HepG2 (cell line): Measurements from ENCODE around the gene AKAP6. TPM values are rescaled to one million over a fixed set of nuclear protein-coding genes. Genes with fewer than 3 reads are reported as not detected.

Experiments used
- ATAC-seq: fragments of 200-7000 bp; cut with Tn5 transposase; 3 replicates; pipeline ENCODE4 v1.9.1; 2020; ENCODE audit warnings: mild to moderate bottlenecking, moderate library complexity
- BruUV-seq: library from RNA; stranded (reverse); fragments of 400-500 nt; replicated peaks from 2 replicates; lab custom pipeline; 2021; lab: Mats Ljungman, UMichigan
- CTCF ChIA-PET: fragments of 300-600 bp; formaldehyde crosslinking; extraction: SDS; loops from one replicate; lab custom pipeline; 2021; ENCODE audit warnings: low total read pairs, inconsistent platforms, low intra/inter-chr PET ratio; lab: Yijun Ruan, JAX
- POLR2A ChIA-PET: fragments of 350-600 bp; sonication (Branson Sonifier 250); formaldehyde crosslinking; loops from one replicate; lab custom pipeline; 2020; ENCODE audit warnings: antibody characterized with exemption, inconsistent platforms; lab: Yijun Ruan, JAX
- DNase-seq: peaks from one replicate; pipeline ENCODE4 v3.0.0-alpha.2; 2015; ENCODE audit warnings: low spot score
- FAIRE-seq: peaks from 3 replicates; lab custom pipeline; 2011; peaks lifted over from hg19 to GRCh38; lab: Jason Lieb, UNC
- H2AFZ ChIP-seq: one replicate; pipeline ENCODE4 v1.6.1; 2011; ENCODE audit warnings: low read length, inconsistent platforms
- H3K27ac ChIP-seq: fragments of 300-600 bp; 3 replicates; pipeline ENCODE4 v1.8.0; 2011; ENCODE audit warnings: mixed run types, mild to moderate bottlenecking, mixed read lengths, low read length, inconsistent platforms; ENCODE audit not compliant: insufficient read depth; ENCODE audit errors: extremely low read length
- H3K27me3 ChIP-seq, 2 experiments: fragments of 200-600 bp in 1 of 2; 2 replicates in 1 of 2; 3 replicates in 1 of 2; pipeline versions ENCODE4 v1.6.0 to v1.8.0; 2011; ENCODE audit warnings: low read length in 2 of 2, mild to moderate bottlenecking in 2 of 2, moderate library complexity in 2 of 2, inconsistent platforms in 1 of 2; ENCODE audit not compliant: insufficient read depth in 2 of 2, control insufficient read depth in 1 of 2
- H3K36me3 ChIP-seq, 2 experiments: fragments of 200-600 bp in 1 of 2; replicated peaks in 1 of 2; 2 replicates in 1 of 2; 3 replicates in 1 of 2; pipeline versions ENCODE4 v1.5.1 to v1.8.0; 2011; ENCODE audit warnings: low read length in 2 of 2, inconsistent platforms in 1 of 2; ENCODE audit not compliant: insufficient read depth in 2 of 2, control insufficient read depth in 1 of 2
- H3K4me1 ChIP-seq: 2 replicates; pipeline ENCODE4 v1.5.1; 2012; ENCODE audit warnings: low read length, inconsistent platforms; ENCODE audit not compliant: insufficient read depth
- H3K4me2 ChIP-seq: 2 replicates; pipeline ENCODE4 v1.6.0; 2011; ENCODE audit warnings: low read depth, low read length, inconsistent platforms
- H3K4me3 ChIP-seq, 3 experiments: fragments of 200-600 bp in 1 of 3; sonication (generic), shearing (Covaris generic) in 1 of 3; replicated peaks in 1 of 3; 2 replicates each; pipeline ENCODE4 v1.5.1; 2011 to 2016; ENCODE audit warnings: low read length in 3 of 3, inconsistent platforms in 2 of 3, low read depth in 2 of 3, mild to moderate bottlenecking in 2 of 3, control low read depth in 1 of 3, mixed read lengths in 1 of 3; ENCODE audit not compliant: insufficient read depth in 1 of 3
- H3K79me2 ChIP-seq: one replicate; pipeline ENCODE4 v1.6.1; 2011; ENCODE audit warnings: low read length, inconsistent platforms; ENCODE audit not compliant: insufficient read depth
- H3K9ac ChIP-seq: 2 replicates; pipeline ENCODE4 v1.6.0; 2011; ENCODE audit warnings: mild to moderate bottlenecking, low read depth, low read length, inconsistent platforms; ENCODE audit not compliant: insufficient read depth
- H3K9me3 ChIP-seq: 2 replicates; pipeline ENCODE4 v1.5.1; 2012; ENCODE audit warnings: mild to moderate bottlenecking, low read length
- H4K20me1 ChIP-seq: 2 replicates; pipeline ENCODE4 v1.6.0; 2011; ENCODE audit warnings: inconsistent platforms, mild to moderate bottlenecking, low read length, moderate library complexity; ENCODE audit not compliant: insufficient read depth
- HBP1 ChIP-seq: IDR thresholded peaks from 2 replicates; pipeline ENCODE4 v1.6.1; 2016; ENCODE audit warnings: low read depth, control low read depth
- HMG20B ChIP-seq: conservative IDR thresholded peaks from 2 replicates; pipeline ENCODE4 v1.6.1; 2016; ENCODE audit warnings: missing genetic modification reagents, missing compliant biosample characterization
- JUNB ChIP-seq: sonication (generic); formaldehyde crosslinking; IDR thresholded peaks from 2 replicates; pipeline ENCODE4 v1.8.0; 2022; ENCODE audit warnings: missing genetic modification reagents, mild to moderate bottlenecking, borderline replicate concordance
- MAFF ChIP-seq: IDR thresholded peaks from 2 replicates; pipeline ENCODE4 v1.6.1; 2011; ENCODE audit warnings: low read depth, low read length, improper control_type of control experiment
- MAFK ChIP-seq, 2 experiments: IDR thresholded peaks in 1 of 2; conservative IDR thresholded peaks in 1 of 2; 2 replicates each; pipeline ENCODE4 v1.6.1; 2011; ENCODE audit warnings: improper control_type of control experiment in 2 of 2, low read length in 2 of 2
- MYC ChIP-seq: sonication (generic); formaldehyde crosslinking; IDR thresholded peaks from 2 replicates; pipeline ENCODE4 v1.9.0; 2021; ENCODE audit warnings: missing genetic modification reagents, borderline replicate concordance
- PAF1 ChIP-seq: IDR thresholded peaks from 2 replicates; pipeline ENCODE4 v1.6.1; 2016; ENCODE audit warnings: missing genetic modification reagents, missing compliant biosample characterization
- POLR2AphosphoS5 ChIP-seq: IDR thresholded peaks from 2 replicates; pipeline ENCODE4 v1.6.1; 2012; ENCODE audit warnings: low read depth, low read length
- SKIL ChIP-seq: sonication (generic); formaldehyde crosslinking; IDR thresholded peaks from 2 replicates; pipeline ENCODE4 v1.8.0; 2022; ENCODE audit warnings: missing genetic modification reagents, mild to moderate bottlenecking, moderate library complexity, borderline replicate concordance
- ZNF496 ChIP-seq: sonication (generic); formaldehyde crosslinking; IDR thresholded peaks from 2 replicates; pipeline ENCODE4 v1.8.1; 2023; ENCODE audit warnings: mild to moderate bottlenecking, moderate library complexity, missing genetic modification reagents; ENCODE audit not compliant: insufficient replicate concordance
- ZNF629 ChIP-seq: sonication (generic); formaldehyde crosslinking; conservative IDR thresholded peaks from 2 replicates; pipeline ENCODE4 v1.5.0; 2020; ENCODE audit warnings: missing genetic modification reagents
- ZNF75D ChIP-seq: sonication (generic); formaldehyde crosslinking; IDR thresholded peaks from 2 replicates; pipeline ENCODE4 v1.8.1; 2023; ENCODE audit warnings: missing genetic modification reagents, mild to moderate bottlenecking, borderline replicate concordance
- ZUFSP ChIP-seq: sonication (generic); formaldehyde crosslinking; IDR thresholded peaks from 2 replicates; pipeline ENCODE4 v1.9.0; 2021; ENCODE audit warnings: missing genetic modification reagents, mild to moderate bottlenecking, borderline replicate concordance
- WGBS: methylation state at CpG from one replicate; pipeline ENCODE4 v1.1.6; 2017; ENCODE audit warnings: low lambda C conversion rate; 5-methylcytosine and 5-hydroxymethylcytosine counted together
- in situ Hi-C: cut with HindIII; loops from 2 replicates; pipeline ENCODE4 v1.10.0; 2017; ENCODE audit warnings: low pct_unique_long_range_greater_than_20kb; ENCODE audit not compliant: extremely low pct_ligation_motif_present
- intact Hi-C: fragments of 100-400 bp; cut with micrococcal nuclease; formaldehyde crosslinking; loops from one replicate; pipeline ENCODE4 v1.10.0; 2022; ENCODE audit not compliant: unreplicated experiment
- polyA plus RNA-seq, 8 experiments: library from polyadenylated mRNA; depleted of rRNA in 3 of 8; stranded (reverse) in 7 of 8; unstranded in 1 of 8; fragments of >200 nt; fragmentation: Illumina TruSeq in 4 of 8; extraction: Trizol in 4 of 8; gene quantifications; 2 replicates each; pipeline versions ENCODE4 v1.2.1 to v1.2.3, GENCODE V29; 2011 to 2016; ENCODE audit warnings: low read depth in 4 of 8, missing spikeins in 1 of 8, mixed read lengths in 1 of 8; ENCODE audit not compliant: insufficient read depth in 1 of 8
- total RNA-seq, 5 experiments: library from RNA; depleted of rRNA; stranded (reverse); fragments of >200 nt; fragmentation: Illumina TruSeq; extraction: Trizol; gene quantifications; 2 replicates each; pipeline ENCODE4 v1.2.3, GENCODE V29; 2016; ENCODE audit warnings: low read depth in 1 of 5

AKAP6 gene
- total and polyA plus RNA-seq, 2 of the 13 experiments (the other 11 are each of a cell fraction or from before 2014, with no cell fraction given): 1.4 TPM

GRCh38 chr14:32630701-32631100 is 301.6 kb downstream of the AKAP6 start:
- FAIRE-seq: no peak
- no TSS peak for BruUV-seq
- ATAC-seq: no peak
- POLR2A ChIA-PET: no interaction called here
- TF ChIP-seq MAFF (peak; percentile 67), SKIL (CRISPR knock-in tag) (no peak), MAFK (conservative IDR thresholded peaks at IDR 0.05 in 1 of 2, IDR thresholded peaks at IDR 0.05 in 1 of 2; ENCODE audit: low read length in 2 of 2) (peak; percentile 86 to 87), PAF1 (no peak)
- intact Hi-C loops (no loop called here), in situ Hi-C loops (no loop called here)
- CTCF ChIA-PET: no interaction called here
- no peak overlapping the region for H2AFZ ChIP-seq
- no peaks in the 10 kb centered on the region for H4K20me1 ChIP-seq
- no peak overlapping the region for H3K4me3 ChIP-seq
- H3K79me2 ChIP-seq: no peaks in the 10 kb centered on the region
- no peak overlapping the region for H3K4me2 ChIP-seq
- no peaks in the 10 kb centered on the region for H3K27me3 ChIP-seq
- no peaks in the 10 kb centered on the region for H3K9me3 ChIP-seq
- H3K27ac ChIP-seq: no peak overlapping the region
- no peak for DNase-seq
- no peak overlapping the region for H3K9ac ChIP-seq
- no peaks in the 10 kb centered on the region for H3K4me1 ChIP-seq
- no peaks in the 10 kb centered on the region for H3K36me3 ChIP-seq

GRCh38 chr14:32633224-32633859 is 304.2 kb downstream of the AKAP6 start:
- DNase-seq: no peak
- in situ Hi-C loops (no loop called here), intact Hi-C loops (no loop called here)
- WGBS: 7% methylated on average over 3 of the region's 3 CpGs
- Histone ChIP-seq H3K79me2 (no peaks in the 10 kb centered on the region), H3K36me3 (no peaks in the 10 kb centered on the region), H3K4me1 (no peaks in the 10 kb centered on the region), H2AFZ (no peak overlapping the region), H3K4me2 (no peak overlapping the region), H3K9me3 (no peaks in the 10 kb centered on the region), H3K27ac (no peak overlapping the region), H3K4me3 (no peak overlapping the region), H3K27me3 (no peaks in the 10 kb centered on the region), H3K9ac (no peak overlapping the region), H4K20me1 (no peaks in the 10 kb centered on the region)
- no peak for TF ChIP-seq HBP1
- TF ChIP-seq ZNF629 (CRISPR knock-in tag): no peak
- TF ChIP-seq MYC (CRISPR knock-in tag): no peak
- TF ChIP-seq ZNF496: no peak
- no peak for TF ChIP-seq JUNB (CRISPR knock-in tag)
- no peak for TF ChIP-seq ZUFSP
- no peak for TF ChIP-seq ZNF75D (CRISPR knock-in tag)
- TF ChIP-seq HMG20B (CRISPR knock-in tag): no peak
- TF ChIP-seq POLR2AphosphoS5: no peak
- ChIA-PET POLR2A (no interaction called here), CTCF (no interaction called here)
- no peak for ATAC-seq
- BruUV-seq: no TSS peak
- no peak for FAIRE-seq
